ENCODE results near the gene MACROH2A2. TPM values are rescaled to one million over a fixed set of nuclear protein-coding genes. Genes with fewer than 3 reads are reported as not detected.
"Not testable (repeated sequence)": the region's sequence is repeated elsewhere in the genome, so short reads cannot be mapped to it uniquely, and the experiment has no call there.

The MACROH2A2 gene
- total RNA-seq, 1 donor from 2014 or later: 5.3 TPM

GRCh38 chr10:70146489-70147258 lies 94.0 kb downstream of the MACROH2A2 start, which contains the start of gene TYSND1:
Gene TYSND1 (minus strand): TSS chr10:70146700. CDS start chr10:70146586, 114 bp downstream.
- DNase-seq (ENCODE audit: low spot score) (peak; percentile 97), ATAC-seq (peak; percentile 90)

DNA sequence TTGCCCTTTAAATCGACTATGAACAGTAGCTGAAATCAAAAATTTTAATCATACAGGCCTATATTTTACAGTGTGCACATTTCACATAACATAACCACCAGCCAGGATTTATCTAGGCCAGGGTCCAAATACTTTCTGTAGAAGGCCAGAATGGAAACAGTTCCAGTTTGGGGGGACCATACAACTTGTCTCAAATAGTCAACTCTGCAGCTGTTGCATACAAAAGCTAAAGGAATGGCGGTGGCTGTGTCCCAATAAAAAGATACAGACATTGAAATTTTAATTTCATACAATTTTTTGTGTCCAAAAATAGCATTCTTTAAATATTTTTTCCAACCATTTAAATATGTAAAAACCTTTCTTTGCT lies 94.6 kb downstream of the MACROH2A2 start:
- DNase-seq (ENCODE audit: low spot score) (no peak), ATAC-seq (no peak)

- no peak for ATAC-seq
- no peak for DNase-seq (ENCODE audit: low spot score)
Measured at GRCh38 chr10:70148516-70148915, 95.9 kb downstream of the MACROH2A2 start.

DNA sequence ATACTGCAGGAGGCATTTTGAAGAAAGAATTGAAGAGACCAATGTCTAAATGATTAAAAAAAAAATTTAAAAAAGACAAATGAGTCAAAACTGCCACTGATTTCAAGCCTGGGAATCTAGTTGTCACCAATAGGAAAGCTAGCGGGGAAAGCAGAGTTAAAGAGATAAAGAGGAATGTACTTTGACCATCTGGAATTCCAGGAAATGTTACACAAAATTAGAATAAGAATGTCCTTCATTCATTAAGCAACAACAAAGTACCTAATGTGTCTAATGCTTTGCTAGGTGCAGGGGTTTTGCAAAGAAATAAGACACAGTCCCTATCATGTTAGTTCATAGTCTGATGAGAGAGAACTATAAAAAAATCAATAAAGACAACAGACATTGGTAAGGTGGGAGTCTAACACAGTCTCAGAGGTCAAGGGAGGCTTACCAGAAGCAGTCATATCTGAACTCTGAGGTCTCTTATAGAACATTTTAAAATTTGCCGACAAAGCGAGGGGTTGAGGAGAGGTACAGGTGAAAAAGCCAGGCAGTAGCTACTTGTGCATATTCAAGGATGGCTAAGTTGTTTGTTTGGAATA lies 102.7 kb downstream of the MACROH2A2 start:
- no peak for DNase-seq (ENCODE audit: low spot score)
- peak; percentile 72 for ATAC-seq

GRCh38 chr10:70158113-70158512 lies 105.5 kb downstream of the MACROH2A2 start:
- ATAC-seq: no peak

DNA sequence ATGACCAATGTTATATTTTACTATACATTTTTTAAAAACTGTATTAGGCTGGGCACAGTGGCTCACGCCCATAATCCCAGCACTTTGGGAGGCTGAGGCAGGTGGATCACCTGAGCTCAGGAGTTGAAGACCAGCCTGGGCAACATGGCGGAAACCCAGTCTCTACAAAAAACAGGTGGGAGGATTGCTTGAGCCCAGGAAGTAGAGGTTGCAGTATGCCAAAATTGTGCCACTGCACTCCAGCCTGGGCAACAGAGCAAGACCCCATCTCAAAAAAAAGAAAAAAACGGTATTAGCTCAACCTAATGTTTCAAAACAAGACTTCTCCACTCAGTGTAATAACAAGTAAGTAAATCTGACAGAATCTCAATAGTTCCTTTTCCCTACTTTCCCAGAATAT lies 106.7 kb downstream of the MACROH2A2 start:
- DNase-seq (ENCODE audit: low spot score); ATAC-seq: not testable (repeated sequence)

More at GRCh38 chr10:70158113-70158512, 105.5 kb downstream of the MACROH2A2 start:
- DNase-seq (ENCODE audit: low spot score): no peak

- ATAC-seq: no peak
- DNase-seq (ENCODE audit: low spot score): no peak
Measured at GRCh38 chr10:70160798-70161197, 108.2 kb downstream of the MACROH2A2 start.

Other genes starting within 250 kb of the MACROH2A2 start
- 14.5 TPM for gene AIFM2, start 80.0 kb downstream of the MACROH2A2 start, total RNA-seq
- gene TYSND1, start 93.9 kb downstream of the MACROH2A2 start, total RNA-seq: 11.6 TPM
- 56.3 TPM for gene SAR1A, start 117.7 kb downstream of the MACROH2A2 start, total RNA-seq
- 59.1 TPM for gene PPA1, start 180.6 kb downstream of the MACROH2A2 start, total RNA-seq
- not detected for gene NPFFR1, start 231.2 kb downstream of the MACROH2A2 start, total RNA-seq

Measured in left lobe of liver (tissue), 2 donors.